Testis (tissue), 2 donors: Measurements from ENCODE around the gene LPIN3.

Source experiments
- POLR2A ChIP-seq: fragments of 450-650 bp; IDR thresholded peaks from one replicate; pipeline ENCODE4 v1.6.1; 2017; ENCODE audit warnings: antibody characterized with exemption, mild to moderate bottlenecking, moderate library complexity
- TF ChIP-seq, protein P1 (sequence below), 3 experiments: fragments of 450-650 bp in 2 of 3; fragments of 200-600 bp in 1 of 3; sonication (generic) in 1 of 3; IDR thresholded peaks; one replicate each; pipeline ENCODE4 v1.5.1; 2016 to 2019; ENCODE audit warnings: antibody characterized with exemption in 3 of 3, mild to moderate bottlenecking in 2 of 3, moderate library complexity in 1 of 3

DNA sequence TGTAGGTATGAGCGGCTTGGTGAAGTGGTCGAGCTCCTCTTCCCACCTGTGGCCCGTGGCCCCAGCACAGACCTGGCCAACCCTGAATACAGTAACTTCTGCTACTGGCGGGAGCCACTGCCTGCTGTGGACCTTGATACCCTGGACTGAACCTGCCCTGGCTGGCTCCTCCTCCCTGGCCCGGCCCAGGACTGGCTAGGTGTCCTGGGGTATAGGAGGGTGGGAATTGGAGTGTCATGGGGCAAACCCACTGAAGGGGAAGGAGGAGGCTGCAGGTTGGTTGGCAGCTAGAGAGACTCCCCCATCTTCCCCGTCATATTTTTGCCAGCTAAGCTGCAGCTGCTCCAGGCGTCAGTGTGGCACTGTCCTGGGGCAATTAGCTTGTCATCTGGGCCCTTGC is 18.1 kb downstream of the LPIN3 start:
- TF ChIP-seq, protein P1, sequence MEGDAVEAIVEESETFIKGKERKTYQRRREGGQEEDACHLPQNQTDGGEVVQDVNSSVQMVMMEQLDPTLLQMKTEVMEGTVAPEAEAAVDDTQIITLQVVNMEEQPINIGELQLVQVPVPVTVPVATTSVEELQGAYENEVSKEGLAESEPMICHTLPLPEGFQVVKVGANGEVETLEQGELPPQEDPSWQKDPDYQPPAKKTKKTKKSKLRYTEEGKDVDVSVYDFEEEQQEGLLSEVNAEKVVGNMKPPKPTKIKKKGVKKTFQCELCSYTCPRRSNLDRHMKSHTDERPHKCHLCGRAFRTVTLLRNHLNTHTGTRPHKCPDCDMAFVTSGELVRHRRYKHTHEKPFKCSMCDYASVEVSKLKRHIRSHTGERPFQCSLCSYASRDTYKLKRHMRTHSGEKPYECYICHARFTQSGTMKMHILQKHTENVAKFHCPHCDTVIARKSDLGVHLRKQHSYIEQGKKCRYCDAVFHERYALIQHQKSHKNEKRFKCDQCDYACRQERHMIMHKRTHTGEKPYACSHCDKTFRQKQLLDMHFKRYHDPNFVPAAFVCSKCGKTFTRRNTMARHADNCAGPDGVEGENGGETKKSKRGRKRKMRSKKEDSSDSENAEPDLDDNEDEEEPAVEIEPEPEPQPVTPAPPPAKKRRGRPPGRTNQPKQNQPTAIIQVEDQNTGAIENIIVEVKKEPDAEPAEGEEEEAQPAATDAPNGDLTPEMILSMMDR (IDR thresholded peaks at IDR 0.05) = no peak
- TF ChIP-seq POLR2A = no peak
